Anterior cingulate cortex (tissue), 58 donors: ENCODE data around the gene FSIP1.

Experiments used
- DNase-seq, 58 donors: peaks; one replicate each; lab custom pipeline; 2025; lab: John Stamatoyannopoulos, UW

Gene FSIP1

DNA sequence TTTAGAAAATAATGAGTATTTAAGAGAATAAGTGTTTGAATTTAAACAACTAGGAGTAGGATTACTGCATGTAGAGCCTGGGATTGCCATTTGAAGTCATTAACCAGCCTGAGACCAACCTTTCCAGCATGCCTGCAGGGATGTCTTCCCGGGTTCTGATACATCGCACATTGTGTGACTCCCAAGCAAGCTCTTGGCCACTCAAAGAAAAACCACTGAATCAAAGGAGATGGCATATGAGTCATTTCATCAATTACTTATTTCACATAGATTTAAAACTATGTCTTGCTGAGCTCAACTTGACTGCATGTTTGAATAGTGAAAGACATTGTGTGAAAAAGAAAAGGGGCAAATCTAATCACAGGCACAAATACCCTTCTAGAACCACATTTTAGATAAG, 216.8 kb downstream of the FSIP1 start:
- DNase-seq: no peak

DNA sequence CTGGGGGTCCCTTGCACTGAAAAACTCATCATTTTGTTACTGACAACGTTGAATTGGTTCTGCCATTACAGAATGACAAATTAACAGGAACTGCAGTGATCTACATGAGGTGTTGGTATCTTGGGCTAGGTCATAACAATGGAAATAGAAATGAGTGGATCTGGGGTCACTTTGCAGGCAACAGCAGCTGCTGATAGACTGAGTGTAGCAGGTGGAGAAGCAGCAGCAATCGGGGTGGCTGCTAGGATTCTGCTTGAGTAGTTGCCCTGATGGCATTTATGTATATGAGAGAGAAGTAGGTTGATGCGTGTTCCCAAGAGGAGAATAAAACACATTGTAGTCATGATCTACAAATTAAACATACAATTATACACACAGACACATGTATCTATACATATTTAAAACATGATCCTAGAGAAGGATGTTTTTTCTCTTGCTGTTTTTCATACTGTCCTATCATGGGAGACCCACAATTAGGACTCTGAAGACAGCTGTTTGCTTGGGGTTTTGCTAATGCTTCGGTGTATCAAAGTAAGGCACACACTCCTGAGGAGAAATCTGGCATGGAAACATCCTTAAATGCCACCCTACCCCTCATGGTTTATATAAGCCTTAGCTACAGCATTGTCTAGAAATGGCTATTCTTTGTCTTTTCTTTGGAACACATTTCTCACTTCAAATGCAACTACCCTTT, 217.5 kb downstream of the FSIP1 start:
- no peak for DNase-seq

DNA sequence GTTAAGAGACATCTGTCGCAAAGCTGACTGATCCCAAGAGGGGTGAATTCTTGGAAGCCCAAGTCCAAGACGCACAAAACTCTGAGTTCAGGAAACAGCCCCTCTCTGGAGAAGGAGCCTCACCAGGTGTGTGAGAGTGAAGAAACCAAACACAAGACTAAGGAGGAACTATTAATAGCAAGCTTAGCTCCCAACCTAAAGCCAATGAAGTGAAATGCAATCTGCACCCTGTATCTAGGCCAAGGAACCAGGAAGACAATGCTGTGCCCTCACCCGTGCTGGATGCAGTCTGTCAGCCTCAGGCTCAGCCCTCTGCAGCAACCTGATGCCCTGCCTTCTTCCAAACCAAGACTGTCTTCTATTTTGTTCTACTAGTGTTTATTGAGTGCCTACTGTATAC, 224.2 kb downstream of the FSIP1 start:
- DNase-seq: no peak

DNA sequence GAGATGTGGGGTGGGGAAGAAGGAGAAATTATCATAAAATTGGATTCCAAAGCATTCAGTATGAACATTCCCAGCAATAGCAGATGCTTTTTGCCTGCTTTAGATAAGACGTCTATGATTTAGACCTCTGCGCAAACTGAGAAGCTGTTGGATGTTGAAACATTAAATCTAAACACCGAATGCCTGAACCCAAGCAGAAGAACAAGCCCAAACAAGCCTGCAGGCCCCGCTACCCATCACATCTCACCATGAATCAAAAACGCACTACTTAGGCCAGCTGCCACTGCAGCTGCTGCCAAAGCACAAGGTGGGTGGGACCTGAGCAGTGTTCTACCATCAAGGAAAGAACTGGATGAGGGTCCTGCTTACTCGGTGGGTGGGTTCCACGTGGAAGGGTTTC, 226.2 kb downstream of the FSIP1 start:
- no peak for DNase-seq

DNA sequence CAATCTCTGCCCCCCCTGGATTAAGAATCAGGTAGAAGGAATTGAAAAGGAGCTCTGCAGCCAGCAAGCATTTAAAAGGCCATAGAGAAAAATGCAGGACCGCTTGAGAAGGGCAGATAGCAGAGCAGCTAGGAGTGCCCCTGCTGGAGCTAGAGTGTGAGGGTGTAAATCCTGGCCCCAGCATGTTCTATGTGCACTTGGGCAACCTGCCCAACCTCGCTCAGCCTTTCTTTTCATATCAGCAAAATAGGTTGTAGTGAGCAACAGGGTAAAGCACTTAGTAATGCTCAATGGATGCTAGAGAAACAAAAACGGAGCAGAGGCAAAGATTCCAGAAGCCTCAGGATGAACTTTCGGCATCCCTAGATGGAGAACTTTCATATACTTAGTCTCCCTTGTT, 226.8 kb downstream of the FSIP1 start:
- DNase-seq: no peak

DNA sequence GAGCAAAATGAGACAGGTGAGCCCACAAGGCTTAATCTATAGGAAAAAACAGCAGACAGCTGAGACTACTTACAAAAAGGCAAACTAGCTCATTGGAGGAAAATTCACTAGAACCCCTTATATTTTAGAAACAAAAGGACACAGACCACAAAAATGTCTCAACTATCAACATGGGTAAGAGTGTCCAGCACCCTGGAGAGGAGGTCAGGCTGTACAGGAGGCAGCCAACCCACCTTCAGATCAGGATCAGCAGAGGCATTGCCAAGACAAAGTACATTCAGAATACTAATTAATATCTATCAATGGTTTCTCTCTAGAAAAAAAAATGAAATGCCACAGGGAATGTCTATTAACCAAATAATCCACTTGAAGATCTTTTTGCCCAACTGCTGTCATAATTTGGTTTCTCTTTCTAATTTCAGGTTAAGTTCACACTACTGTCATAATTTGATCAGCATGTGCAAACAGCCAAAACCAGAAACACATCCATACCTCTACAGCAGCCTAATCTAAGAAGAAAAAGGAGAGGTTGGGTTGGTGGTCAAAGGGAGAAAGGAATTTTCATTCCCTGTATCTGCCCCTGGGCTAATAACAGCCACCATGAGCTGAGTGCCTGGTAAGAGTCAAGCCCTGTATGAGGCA, 227.8 kb downstream of the FSIP1 start:
- DNase-seq: no peak

DNA sequence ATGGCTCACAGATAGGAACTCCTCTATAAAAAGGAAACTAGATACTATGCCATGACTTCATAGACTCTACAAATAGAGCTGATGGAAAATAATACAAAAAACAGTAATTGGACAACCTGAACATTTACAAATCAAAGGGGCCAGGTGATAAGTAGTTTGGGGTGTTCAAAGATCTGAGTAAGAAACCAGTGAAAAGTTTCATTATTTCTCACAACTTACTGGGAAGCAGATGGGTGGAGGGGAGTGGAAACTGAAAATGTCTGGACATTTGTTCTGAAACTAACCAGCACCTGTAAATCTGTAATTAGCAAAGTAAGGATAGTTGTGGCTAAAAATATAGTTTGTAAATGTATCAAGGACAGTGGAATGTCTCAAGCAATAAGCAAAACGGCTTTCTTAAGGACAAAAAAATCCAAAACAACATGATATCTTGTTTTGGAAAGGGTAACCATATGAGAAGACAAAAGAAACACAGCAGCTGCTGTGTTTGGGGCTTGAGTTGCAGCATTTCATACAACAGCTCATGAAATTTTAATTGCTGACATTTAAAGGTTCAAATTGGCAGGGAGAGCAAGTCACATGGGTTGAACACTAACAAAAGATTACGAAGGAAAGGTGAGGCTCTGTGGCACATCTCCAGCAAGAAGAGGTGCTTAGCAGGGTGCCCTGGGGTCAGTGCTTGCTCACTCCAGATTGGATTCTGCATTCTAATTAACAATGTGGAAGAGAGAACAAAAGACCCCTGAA, 228.5 kb downstream of the FSIP1 start:
- DNase-seq: no peak

DNA sequence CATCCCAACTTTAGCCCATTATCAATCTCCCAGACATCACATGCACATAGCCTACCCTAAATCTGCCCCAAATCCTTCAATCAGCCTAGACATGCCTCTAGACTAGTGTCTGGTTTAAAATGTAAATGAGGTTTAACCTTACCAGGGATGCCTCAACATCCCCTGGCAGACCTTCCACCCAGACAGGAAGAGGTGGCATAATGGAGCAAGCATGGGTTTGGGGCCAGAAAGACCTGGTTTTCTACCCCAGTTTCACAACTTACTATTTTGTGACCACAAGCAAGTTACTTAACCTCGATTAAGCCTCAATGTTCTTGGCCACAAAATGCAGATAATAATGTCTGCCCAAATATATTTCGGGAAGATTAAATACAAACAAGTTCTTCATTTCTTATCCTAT, 230.1 kb downstream of the FSIP1 start:
- no peak for DNase-seq

DNA sequence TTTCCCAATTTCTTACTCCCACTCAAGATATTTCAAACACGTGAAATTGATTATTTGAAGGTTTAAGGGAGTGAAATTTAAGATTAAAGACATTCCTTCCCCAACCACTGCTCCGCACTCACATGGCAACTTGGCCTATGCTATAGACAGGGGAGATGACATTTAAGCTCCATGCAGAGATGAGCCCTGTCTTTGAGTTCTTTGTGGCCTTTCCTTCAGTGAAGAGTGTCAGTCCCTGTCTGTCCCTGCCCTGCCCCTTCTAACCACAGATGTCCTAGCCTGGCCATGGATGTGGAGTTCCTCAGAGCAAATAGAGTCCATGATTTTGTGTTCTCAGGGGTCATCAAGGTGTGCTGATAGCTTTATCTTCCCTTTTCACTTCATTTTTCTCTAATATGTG, 231.2 kb downstream of the FSIP1 start:
- DNase-seq: no peak
